ENCODE measurements around the gene CD9. TPM values are rescaled to one million over a fixed set of nuclear protein-coding genes. Genes with fewer than 3 reads are reported as not detected.

CD9 gene
- total RNA-seq, 1 donor from 2014 or later: 6.0 TPM

GRCh38 chr12:6212086-6212485 is 11.9 kb downstream of the CD9 start:
- Mint-ChIP-seq H3K36me3 (ENCODE audit: insufficient read depth) (no peaks in the 10 kb centered on the region), H3K9me3 (ENCODE audit: low read depth) (no peaks in the 10 kb centered on the region), H3K27ac (no peak overlapping the region), H3K27me3 (peaks cover 69% of the 10 kb centered on the region), H3K4me3 (ENCODE audit: low read depth) (no peak overlapping the region), H3K4me1 (ENCODE audit: low read depth) (peaks cover 12% of the 10 kb centered on the region)
- TF ChIP-seq, protein P1, sequence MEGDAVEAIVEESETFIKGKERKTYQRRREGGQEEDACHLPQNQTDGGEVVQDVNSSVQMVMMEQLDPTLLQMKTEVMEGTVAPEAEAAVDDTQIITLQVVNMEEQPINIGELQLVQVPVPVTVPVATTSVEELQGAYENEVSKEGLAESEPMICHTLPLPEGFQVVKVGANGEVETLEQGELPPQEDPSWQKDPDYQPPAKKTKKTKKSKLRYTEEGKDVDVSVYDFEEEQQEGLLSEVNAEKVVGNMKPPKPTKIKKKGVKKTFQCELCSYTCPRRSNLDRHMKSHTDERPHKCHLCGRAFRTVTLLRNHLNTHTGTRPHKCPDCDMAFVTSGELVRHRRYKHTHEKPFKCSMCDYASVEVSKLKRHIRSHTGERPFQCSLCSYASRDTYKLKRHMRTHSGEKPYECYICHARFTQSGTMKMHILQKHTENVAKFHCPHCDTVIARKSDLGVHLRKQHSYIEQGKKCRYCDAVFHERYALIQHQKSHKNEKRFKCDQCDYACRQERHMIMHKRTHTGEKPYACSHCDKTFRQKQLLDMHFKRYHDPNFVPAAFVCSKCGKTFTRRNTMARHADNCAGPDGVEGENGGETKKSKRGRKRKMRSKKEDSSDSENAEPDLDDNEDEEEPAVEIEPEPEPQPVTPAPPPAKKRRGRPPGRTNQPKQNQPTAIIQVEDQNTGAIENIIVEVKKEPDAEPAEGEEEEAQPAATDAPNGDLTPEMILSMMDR (IDR thresholded peaks at IDR 0.05; ENCODE audit: unreplicated experiment): no peak
- no peak for DNase-seq (ENCODE audit: low spot score, unreplicated experiment)

DNA sequence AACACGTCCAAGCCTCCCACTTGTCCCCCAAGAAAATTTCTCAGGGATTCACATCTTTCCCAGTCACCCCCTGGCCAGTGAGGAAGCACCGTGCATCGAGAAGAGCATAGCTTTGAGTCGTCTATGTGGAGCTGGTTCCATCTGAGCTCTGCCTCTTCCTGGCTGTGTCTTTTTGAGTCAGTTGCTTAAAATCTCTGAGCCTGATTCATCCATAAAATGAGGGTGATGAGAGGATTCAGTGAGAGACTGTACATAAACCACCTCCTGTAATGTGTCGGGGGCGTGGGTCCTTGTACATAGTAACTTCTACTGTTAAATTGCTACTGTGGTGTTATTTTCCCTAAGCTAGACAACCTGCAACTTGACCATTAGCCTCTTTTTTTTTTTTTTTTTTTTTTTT is 13.8 kb downstream of the CD9 start:
- no peaks in the 10 kb centered on the region for H3K36me3 Mint-ChIP-seq (ENCODE audit: insufficient read depth)
- H3K4me3 Mint-ChIP-seq (ENCODE audit: low read depth): no peak overlapping the region
- no peak overlapping the region for H3K27ac Mint-ChIP-seq
- TF ChIP-seq, protein P1 (IDR thresholded peaks at IDR 0.05; ENCODE audit: unreplicated experiment): no peak
- peaks cover 64% of the 10 kb centered on the region for H3K27me3 Mint-ChIP-seq
- DNase-seq (ENCODE audit: low spot score, unreplicated experiment): no peak
- H3K9me3 Mint-ChIP-seq (ENCODE audit: low read depth): no peaks in the 10 kb centered on the region
- H3K4me1 Mint-ChIP-seq (ENCODE audit: low read depth): peaks cover 10% of the 10 kb centered on the region

- H3K9me3 Mint-ChIP-seq (ENCODE audit: low read depth): no peaks in the 10 kb centered on the region
- H3K4me3 Mint-ChIP-seq (ENCODE audit: low read depth): no peak overlapping the region
- peak overlapping the region; percentile 53 for H3K27ac Mint-ChIP-seq
- H3K36me3 Mint-ChIP-seq (ENCODE audit: insufficient read depth): no peaks in the 10 kb centered on the region
- TF ChIP-seq, protein P1 (IDR thresholded peaks at IDR 0.05; ENCODE audit: unreplicated experiment): no peak
- no peak for DNase-seq (ENCODE audit: low spot score, unreplicated experiment)
- H3K4me1 Mint-ChIP-seq (ENCODE audit: low read depth): peaks cover 10% of the 10 kb centered on the region
- peaks cover 60% of the 10 kb centered on the region for H3K27me3 Mint-ChIP-seq
Observed at GRCh38 chr12:6214633-6215032, 14.4 kb downstream of the CD9 start.

GRCh38 chr12:6215120-6215807 is 15.1 kb downstream of the CD9 start:
- TF ChIP-seq, protein P1 (IDR thresholded peaks at IDR 0.05; ENCODE audit: unreplicated experiment): no peak
- no peak for DNase-seq (ENCODE audit: low spot score, unreplicated experiment)
- Mint-ChIP-seq H3K27ac (peak overlapping the region; percentile 53), H3K4me3 (ENCODE audit: low read depth) (no peak overlapping the region), H3K4me1 (ENCODE audit: low read depth) (peaks cover 10% of the 10 kb centered on the region), H3K27me3 (peaks cover 61% of the 10 kb centered on the region), H3K9me3 (ENCODE audit: low read depth) (no peaks in the 10 kb centered on the region), H3K36me3 (ENCODE audit: insufficient read depth) (no peaks in the 10 kb centered on the region)

GRCh38 chr12:6215932-6216494 is 15.8 kb downstream of the CD9 start:
- Mint-ChIP-seq H3K4me3 (ENCODE audit: low read depth) (no peak overlapping the region), H3K27ac (no peak overlapping the region), H3K36me3 (ENCODE audit: insufficient read depth) (no peaks in the 10 kb centered on the region), H3K4me1 (ENCODE audit: low read depth) (peaks cover 10% of the 10 kb centered on the region), H3K9me3 (ENCODE audit: low read depth) (no peaks in the 10 kb centered on the region), H3K27me3 (peaks cover 60% of the 10 kb centered on the region)
- TF ChIP-seq, protein P1 (IDR thresholded peaks at IDR 0.05; ENCODE audit: unreplicated experiment): no peak
- no peak for DNase-seq (ENCODE audit: low spot score, unreplicated experiment)

Measured in progenitor cell of endocrine pancreas (in vitro differentiated cells).